HepG2 (cell line): ENCODE data around the gene FUT1. TPM values are rescaled to one million over a fixed set of nuclear protein-coding genes. Genes with fewer than 3 reads are reported as not detected.

ENCODE experiments used
- ARNTL ChIP-seq: sonication (generic); formaldehyde crosslinking; IDR thresholded peaks from 2 replicates; pipeline ENCODE4 v1.4.0; 2020; ENCODE audit warnings: mild to moderate bottlenecking, missing genetic modification reagents
- ATRX ChIP-seq: sonication (generic); formaldehyde crosslinking; IDR thresholded peaks from 2 replicates; pipeline ENCODE4 v1.4.0; 2020; ENCODE audit warnings: missing genetic modification reagents, borderline replicate concordance
- CREB1 ChIP-seq, 2 experiments: fragments of 450-650 bp in 1 of 2; IDR thresholded peaks; 2 replicates each; pipeline ENCODE4 v1.6.1; 2016 to 2017; ENCODE audit warnings: control low read depth in 1 of 2, mild to moderate bottlenecking in 1 of 2, missing compliant biosample characterization in 1 of 2, missing genetic modification characterization in 1 of 2
- ELF3 ChIP-seq: IDR thresholded peaks from 2 replicates; pipeline ENCODE4 v1.6.1; 2016; ENCODE audit warnings: missing genetic modification reagents, missing compliant biosample characterization
- FLYWCH1 ChIP-seq: sonication (generic); formaldehyde crosslinking; IDR thresholded peaks from 2 replicates; pipeline ENCODE4 v1.8.1; 2023; ENCODE audit warnings: mild to moderate bottlenecking, missing genetic modification reagents
- FOSL2 ChIP-seq: sonication (generic); formaldehyde crosslinking; IDR thresholded peaks from 2 replicates; pipeline ENCODE4 v1.4.0; 2020; ENCODE audit warnings: missing genetic modification reagents
- FOXJ3 ChIP-seq: sonication (generic); formaldehyde crosslinking; IDR thresholded peaks from 2 replicates; pipeline ENCODE4 v1.4.0; 2020; ENCODE audit warnings: missing genetic modification reagents, mild to moderate bottlenecking, borderline replicate concordance
- HMG20A ChIP-seq: IDR thresholded peaks from 2 replicates; pipeline ENCODE4 v1.6.1; 2016; ENCODE audit warnings: borderline replicate concordance
- ISL2 ChIP-seq: sonication (generic); formaldehyde crosslinking; IDR thresholded peaks from 2 replicates; pipeline ENCODE4 v1.5.0; 2020; ENCODE audit warnings: missing genetic modification reagents
- KAT2B ChIP-seq: fragments of 150-350 bp; IDR thresholded peaks from 2 replicates; pipeline ENCODE4 v1.6.1; 2014; ENCODE audit warnings: low read depth, low read length, borderline replicate concordance
- KAT8 ChIP-seq: IDR thresholded peaks from 2 replicates; pipeline ENCODE4 v1.6.1; 2016; ENCODE audit warnings: missing genetic modification reagents, missing compliant biosample characterization
- KLF15 ChIP-seq: sonication (generic); formaldehyde crosslinking; IDR thresholded peaks from 2 replicates; pipeline ENCODE4 v1.8.1; 2023; ENCODE audit warnings: borderline replicate concordance, mild to moderate bottlenecking, inconsistent platforms, missing genetic modification reagents, mixed read lengths
- MAFG ChIP-seq: sonication (generic); formaldehyde crosslinking; IDR thresholded peaks from 2 replicates; pipeline ENCODE4 v1.5.1; 2020; ENCODE audit warnings: mild to moderate bottlenecking, missing genetic modification reagents
- NFYB ChIP-seq: sonication (generic); formaldehyde crosslinking; IDR thresholded peaks from 2 replicates; pipeline ENCODE4 v1.4.0; 2020; ENCODE audit warnings: missing genetic modification reagents
- SPEN ChIP-seq: sonication (generic); formaldehyde crosslinking; IDR thresholded peaks from 2 replicates; pipeline ENCODE4 v1.5.1; 2020; ENCODE audit warnings: low read depth, mild to moderate bottlenecking, missing genetic modification reagents
- ZIK1 ChIP-seq: sonication (generic); formaldehyde crosslinking; IDR thresholded peaks from 2 replicates; pipeline ENCODE4 v1.5.0; 2020; ENCODE audit warnings: mild to moderate bottlenecking, low read depth, missing genetic modification reagents, borderline replicate concordance
- ZNF337 ChIP-seq: sonication (generic); formaldehyde crosslinking; IDR thresholded peaks from 2 replicates; pipeline ENCODE4 v1.5.1; 2020; ENCODE audit warnings: missing genetic modification reagents, low read depth, mild to moderate bottlenecking, borderline replicate concordance
- ZNF382 ChIP-seq: sonication (generic); formaldehyde crosslinking; IDR thresholded peaks from 2 replicates; pipeline ENCODE4 v1.5.0; 2020; ENCODE audit warnings: missing genetic modification reagents, mild to moderate bottlenecking, borderline replicate concordance
- ZNF713 ChIP-seq: sonication (generic); formaldehyde crosslinking; IDR thresholded peaks from 2 replicates; pipeline ENCODE4 v1.4.0; 2020; ENCODE audit warnings: mild to moderate bottlenecking, missing genetic modification reagents
- ZSCAN20 ChIP-seq: sonication (generic); formaldehyde crosslinking; IDR thresholded peaks from 2 replicates; pipeline ENCODE4 v1.4.0; 2020; ENCODE audit warnings: missing genetic modification reagents, mild to moderate bottlenecking, borderline replicate concordance
- polyA plus RNA-seq, 8 experiments: library from polyadenylated mRNA; depleted of rRNA in 3 of 8; stranded (reverse) in 7 of 8; unstranded in 1 of 8; fragments of >200 nt; fragmentation: Illumina TruSeq in 4 of 8; extraction: Trizol in 4 of 8; gene quantifications; 2 replicates each; pipeline versions ENCODE4 v1.2.1 to v1.2.3, GENCODE V29; 2011 to 2016; ENCODE audit warnings: low read depth in 4 of 8, missing spikeins in 1 of 8, mixed read lengths in 1 of 8; ENCODE audit not compliant: insufficient read depth in 1 of 8
- total RNA-seq, 5 experiments: library from RNA; depleted of rRNA; stranded (reverse); fragments of >200 nt; fragmentation: Illumina TruSeq; extraction: Trizol; gene quantifications; 2 replicates each; pipeline ENCODE4 v1.2.3, GENCODE V29; 2016; ENCODE audit warnings: low read depth in 1 of 5
- TF ChIP-seq, protein P1 (sequence below): IDR thresholded peaks from 2 replicates; pipeline ENCODE4 v1.6.1; 2016; ENCODE audit warnings: missing compliant biosample characterization, missing genetic modification reagents, borderline replicate concordance
- TF ChIP-seq, protein P2 (sequence below), 2 experiments: sonication (generic) in 1 of 2; formaldehyde crosslinking in 1 of 2; IDR thresholded peaks; 2 replicates each; pipeline versions ENCODE4 v1.4.0 to v1.6.1; 2018 to 2020; ENCODE audit warnings: missing genetic modification reagents in 2 of 2, borderline replicate concordance in 1 of 2, low read depth in 1 of 2, mild to moderate bottlenecking in 1 of 2, missing biosample characterization in 1 of 2
- TF ChIP-seq, protein P3 (sequence below): sonication (generic); formaldehyde crosslinking; IDR thresholded peaks from 2 replicates; pipeline ENCODE4 v1.8.1; 2023; ENCODE audit warnings: mild to moderate bottlenecking, missing genetic modification reagents, borderline replicate concordance
- TF ChIP-seq, protein P4 (sequence below): sonication (generic); formaldehyde crosslinking; IDR thresholded peaks from 2 replicates; pipeline ENCODE4 v1.4.0; 2020; ENCODE audit warnings: mild to moderate bottlenecking, missing genetic modification reagents
- TF ChIP-seq, protein P5 (sequence below): IDR thresholded peaks from 2 replicates; pipeline ENCODE4 v1.6.1; 2016
- TF ChIP-seq, protein P6 (sequence below): sonication (generic); formaldehyde crosslinking; IDR thresholded peaks from 2 replicates; pipeline ENCODE4 v1.5.0; 2020; ENCODE audit warnings: missing genetic modification reagents, mild to moderate bottlenecking, borderline replicate concordance

FUT1 gene
- total and polyA plus RNA-seq, 2 of the 13 experiments (the other 11 are each of a cell fraction or from before 2014, with no cell fraction given), result 0.07 to 1.1 TPM

DNA sequence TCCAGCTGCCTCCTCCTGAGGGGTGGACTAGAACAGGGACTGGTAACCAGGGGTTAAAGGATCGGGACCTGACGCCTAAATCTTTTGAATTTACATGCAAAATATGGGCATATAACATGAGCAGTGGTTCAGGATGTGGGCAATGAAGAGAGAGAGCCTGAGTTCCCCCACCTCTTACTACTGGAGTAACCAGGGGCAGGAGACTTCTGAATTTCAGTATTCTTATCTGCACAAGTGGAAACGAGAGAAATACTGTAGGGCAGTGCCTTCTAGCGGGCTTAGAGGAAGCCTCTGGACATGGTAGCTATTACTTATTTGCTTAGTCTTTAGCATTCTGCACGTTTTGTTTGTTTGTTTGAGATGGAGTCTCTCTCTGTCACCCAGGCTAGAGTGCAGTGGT is 32.1 kb upstream of the FUT1 start (continued):
- TF ChIP-seq, protein P1, sequence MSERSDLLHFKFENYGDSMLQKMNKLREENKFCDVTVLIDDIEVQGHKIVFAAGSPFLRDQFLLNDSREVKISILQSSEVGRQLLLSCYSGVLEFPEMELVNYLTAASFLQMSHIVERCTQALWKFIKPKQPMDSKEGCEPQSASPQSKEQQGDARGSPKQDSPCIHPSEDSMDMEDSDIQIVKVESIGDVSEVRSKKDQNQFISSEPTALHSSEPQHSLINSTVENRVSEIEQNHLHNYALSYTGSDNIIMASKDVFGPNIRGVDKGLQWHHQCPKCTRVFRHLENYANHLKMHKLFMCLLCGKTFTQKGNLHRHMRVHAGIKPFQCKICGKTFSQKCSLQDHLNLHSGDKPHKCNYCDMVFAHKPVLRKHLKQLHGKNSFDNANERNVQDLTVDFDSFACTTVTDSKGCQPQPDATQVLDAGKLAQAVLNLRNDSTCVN (CRISPR knock-in tag), result no peak
- TF ChIP-seq, protein P2, sequence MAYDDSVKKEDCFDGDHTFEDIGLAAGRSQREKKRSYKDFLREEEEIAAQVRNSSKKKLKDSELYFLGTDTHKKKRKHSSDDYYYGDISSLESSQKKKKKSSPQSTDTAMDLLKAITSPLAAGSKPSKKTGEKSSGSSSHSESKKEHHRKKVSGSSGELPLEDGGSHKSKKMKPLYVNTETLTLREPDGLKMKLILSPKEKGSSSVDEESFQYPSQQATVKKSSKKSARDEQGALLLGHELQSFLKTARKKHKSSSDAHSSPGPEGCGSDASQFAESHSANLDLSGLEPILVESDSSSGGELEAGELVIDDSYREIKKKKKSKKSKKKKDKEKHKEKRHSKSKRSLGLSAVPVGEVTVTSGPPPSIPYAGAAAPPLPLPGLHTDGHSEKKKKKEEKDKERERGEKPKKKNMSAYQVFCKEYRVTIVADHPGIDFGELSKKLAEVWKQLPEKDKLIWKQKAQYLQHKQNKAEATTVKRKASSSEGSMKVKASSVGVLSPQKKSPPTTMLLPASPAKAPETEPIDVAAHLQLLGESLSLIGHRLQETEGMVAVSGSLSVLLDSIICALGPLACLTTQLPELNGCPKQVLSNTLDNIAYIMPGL (CRISPR knock-in tag; IDR thresholded peaks at IDR 0.05; ENCODE audit: borderline replicate concordance in 1 of 2, low read depth in 1 of 2), result peak in 1 of 2 experiments; percentile 62; a peak in 1 of 4 replicates
- no peak for TF ChIP-seq KAT2B
- TF ChIP-seq ISL2 (CRISPR knock-in tag), result no peak
- no peak for TF ChIP-seq ZNF337
- no peak for TF ChIP-seq SPEN (CRISPR knock-in tag)
- TF ChIP-seq FOXJ3 (CRISPR knock-in tag), result no peak
- TF ChIP-seq CREB1 (IDR thresholded peaks at IDR 0.05), result no peak
- no peak for TF ChIP-seq CREB1 (CRISPR knock-in tag; IDR thresholded peaks at IDR 0.05)
- no peak for TF ChIP-seq FOSL2 (CRISPR knock-in tag)
- no peak for TF ChIP-seq ZSCAN20 (CRISPR knock-in tag)
- TF ChIP-seq FLYWCH1 (CRISPR knock-in tag), result no peak
- TF ChIP-seq MAFG (CRISPR knock-in tag), result no peak
- TF ChIP-seq, protein P3, sequence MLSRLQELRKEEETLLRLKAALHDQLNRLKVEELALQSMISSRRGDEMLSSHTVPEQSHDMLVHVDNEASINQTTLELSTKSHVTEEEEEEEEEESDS (CRISPR knock-in tag), result no peak
- no peak for TF ChIP-seq ZNF382 (CRISPR knock-in tag)
- 0 out of 2 replicates have a peak, but pooled peaks have one; percentile 38 for TF ChIP-seq KAT8 (CRISPR knock-in tag)
- no peak for TF ChIP-seq KLF15 (CRISPR knock-in tag)
- TF ChIP-seq ATRX (CRISPR knock-in tag), result no peak
- TF ChIP-seq, protein P4, sequence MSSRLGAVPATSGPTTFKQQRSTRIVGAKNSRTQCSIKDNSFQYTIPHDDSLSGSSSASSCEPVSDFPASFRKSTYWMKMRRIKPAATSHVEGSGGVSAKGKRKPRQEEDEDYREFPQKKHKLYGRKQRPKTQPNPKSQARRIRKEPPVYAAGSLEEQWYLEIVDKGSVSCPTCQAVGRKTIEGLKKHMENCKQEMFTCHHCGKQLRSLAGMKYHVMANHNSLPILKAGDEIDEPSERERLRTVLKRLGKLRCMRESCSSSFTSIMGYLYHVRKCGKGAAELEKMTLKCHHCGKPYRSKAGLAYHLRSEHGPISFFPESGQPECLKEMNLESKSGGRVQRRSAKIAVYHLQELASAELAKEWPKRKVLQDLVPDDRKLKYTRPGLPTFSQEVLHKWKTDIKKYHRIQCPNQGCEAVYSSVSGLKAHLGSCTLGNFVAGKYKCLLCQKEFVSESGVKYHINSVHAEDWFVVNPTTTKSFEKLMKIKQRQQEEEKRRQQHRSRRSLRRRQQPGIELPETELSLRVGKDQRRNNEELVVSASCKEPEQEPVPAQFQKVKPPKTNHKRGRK, result no peak
- 0 out of 2 replicates have a peak, but pooled peaks have one; percentile 25 for TF ChIP-seq ELF3
- no peak for TF ChIP-seq ZNF713
- TF ChIP-seq ARNTL (CRISPR knock-in tag), result no peak
- TF ChIP-seq HMG20A (CRISPR knock-in tag), result no peak
- TF ChIP-seq, protein P5, sequence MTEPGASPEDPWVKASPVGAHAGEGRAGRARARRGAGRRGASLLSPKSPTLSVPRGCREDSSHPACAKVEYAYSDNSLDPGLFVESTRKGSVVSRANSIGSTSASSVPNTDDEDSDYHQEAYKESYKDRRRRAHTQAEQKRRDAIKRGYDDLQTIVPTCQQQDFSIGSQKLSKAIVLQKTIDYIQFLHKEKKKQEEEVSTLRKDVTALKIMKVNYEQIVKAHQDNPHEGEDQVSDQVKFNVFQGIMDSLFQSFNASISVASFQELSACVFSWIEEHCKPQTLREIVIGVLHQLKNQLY (CRISPR knock-in tag), result no peak
- TF ChIP-seq ZIK1, result no peak
- TF ChIP-seq NFYB, result no peak
- TF ChIP-seq, protein P6, sequence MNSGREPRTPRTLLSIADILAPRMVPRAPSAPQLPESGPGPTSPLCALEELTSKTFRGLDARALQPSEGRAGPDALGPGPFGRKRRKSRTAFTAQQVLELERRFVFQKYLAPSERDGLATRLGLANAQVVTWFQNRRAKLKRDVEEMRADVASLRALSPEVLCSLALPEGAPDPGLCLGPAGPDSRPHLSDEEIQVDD (CRISPR knock-in tag), result no peak
